GM12801 (cell line): ENCODE measurements around the gene ZNF213.

Experiments used
- TF ChIP-seq, protein P1 (sequence below): IDR thresholded peaks from one replicate; pipeline ENCODE4 v1.5.1; 2011; ENCODE audit warnings: control low read depth; ENCODE audit not compliant: insufficient read length; ENCODE audit errors: extremely low read depth

Gene ZNF213

GRCh38 chr16:3089717-3090592 is 44.9 kb upstream of the ZNF213 start:
- TF ChIP-seq, protein P1, sequence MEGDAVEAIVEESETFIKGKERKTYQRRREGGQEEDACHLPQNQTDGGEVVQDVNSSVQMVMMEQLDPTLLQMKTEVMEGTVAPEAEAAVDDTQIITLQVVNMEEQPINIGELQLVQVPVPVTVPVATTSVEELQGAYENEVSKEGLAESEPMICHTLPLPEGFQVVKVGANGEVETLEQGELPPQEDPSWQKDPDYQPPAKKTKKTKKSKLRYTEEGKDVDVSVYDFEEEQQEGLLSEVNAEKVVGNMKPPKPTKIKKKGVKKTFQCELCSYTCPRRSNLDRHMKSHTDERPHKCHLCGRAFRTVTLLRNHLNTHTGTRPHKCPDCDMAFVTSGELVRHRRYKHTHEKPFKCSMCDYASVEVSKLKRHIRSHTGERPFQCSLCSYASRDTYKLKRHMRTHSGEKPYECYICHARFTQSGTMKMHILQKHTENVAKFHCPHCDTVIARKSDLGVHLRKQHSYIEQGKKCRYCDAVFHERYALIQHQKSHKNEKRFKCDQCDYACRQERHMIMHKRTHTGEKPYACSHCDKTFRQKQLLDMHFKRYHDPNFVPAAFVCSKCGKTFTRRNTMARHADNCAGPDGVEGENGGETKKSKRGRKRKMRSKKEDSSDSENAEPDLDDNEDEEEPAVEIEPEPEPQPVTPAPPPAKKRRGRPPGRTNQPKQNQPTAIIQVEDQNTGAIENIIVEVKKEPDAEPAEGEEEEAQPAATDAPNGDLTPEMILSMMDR = no peak

DNA sequence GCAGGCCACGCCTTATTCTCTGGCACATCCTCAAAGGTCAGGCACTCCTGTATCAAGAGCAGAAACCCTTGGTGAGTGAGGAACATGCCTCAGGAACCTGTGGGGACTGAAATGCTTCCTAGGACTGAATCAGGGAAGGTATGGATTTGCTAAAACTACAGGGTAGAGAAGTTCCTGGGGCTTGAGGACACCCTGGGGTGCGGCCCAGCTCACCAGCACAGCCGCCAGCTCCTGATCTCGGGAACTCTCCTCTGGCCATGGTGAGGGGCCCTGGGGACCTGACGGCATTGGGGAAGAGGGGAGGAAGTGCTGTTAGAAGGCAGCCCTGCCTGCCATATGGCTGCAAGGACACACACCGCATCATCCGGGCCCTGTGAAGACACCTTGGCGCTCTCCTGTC is 43.3 kb upstream of the ZNF213 start:
- TF ChIP-seq, protein P1 = no peak

- TF ChIP-seq, protein P1 = no peak
These were observed 42.3 kb upstream of the ZNF213 start for GRCh38 chr16:3092501-3092941.

GRCh38 chr16:3094289-3095027 is 40.4 kb upstream of the ZNF213 start:
- TF ChIP-seq, protein P1 = no peak

DNA sequence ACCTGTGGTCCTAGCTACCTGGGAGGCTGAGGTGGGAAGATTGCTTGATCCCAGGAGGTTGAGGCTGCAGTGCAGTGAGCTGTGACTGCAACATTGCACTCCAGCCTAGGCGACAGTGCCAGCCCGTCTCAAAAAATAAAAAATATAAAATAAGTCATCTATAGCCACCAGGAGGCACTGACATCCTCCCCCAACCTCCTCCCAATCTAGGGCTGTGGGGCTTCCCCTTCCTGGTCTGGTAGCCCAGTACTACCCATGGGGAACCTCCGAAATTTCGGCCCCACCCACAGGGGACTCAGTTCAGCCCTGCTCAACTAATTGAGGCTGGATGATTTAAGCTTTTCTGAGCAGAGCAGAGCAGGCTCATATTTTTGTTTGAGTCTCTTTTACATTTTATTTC is 39.0 kb upstream of the ZNF213 start:
- TF ChIP-seq, protein P1 = no peak

GRCh38 chr16:3096362-3096761 is 38.5 kb upstream of the ZNF213 start:
- TF ChIP-seq, protein P1 = no peak

DNA sequence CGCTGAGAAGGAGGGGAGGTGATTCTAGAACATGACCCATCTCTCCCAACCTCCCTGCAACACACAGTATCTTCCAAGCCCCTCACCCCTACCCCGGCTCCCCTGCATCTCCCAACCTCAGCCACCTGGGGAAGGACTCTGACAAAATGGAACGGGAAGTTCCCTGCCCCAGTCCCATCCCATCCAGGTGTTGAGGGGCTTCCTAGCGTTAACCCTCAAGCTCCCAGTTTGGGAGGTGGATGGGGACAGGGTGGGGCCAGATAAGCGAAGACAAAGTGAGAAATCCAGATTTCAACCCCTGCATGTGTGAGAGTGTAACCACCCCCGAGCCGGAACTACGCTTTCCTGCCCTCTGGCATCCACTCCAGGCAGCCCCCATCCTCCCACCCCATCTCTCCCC is 37.6 kb upstream of the ZNF213 start:
- TF ChIP-seq, protein P1 = no peak
